CD8-positive, alpha-beta memory T cell (primary cell): ENCODE data around the gene ASGR1. TPM values are rescaled to one million over a fixed set of nuclear protein-coding genes. Genes with fewer than 3 reads are reported as not detected.

Source experiments
- CTCF ChIA-PET: fragments of 350-600 bp; sonication (Branson Sonifier 250); formaldehyde crosslinking; loops from one replicate; lab custom pipeline; 2021; ENCODE audit warnings: antibody characterized with exemption; lab: Charles Lee
- POLR2A ChIA-PET: fragments of 350-600 bp; sonication (Branson Sonifier 250); formaldehyde crosslinking; loops from one replicate; lab custom pipeline; 2021; ENCODE audit warnings: antibody characterized with exemption; lab: Charles Lee
- DNase-seq, 5 donors: peaks; one replicate each; pipeline versions ENCODE4 v3.0.0 to v3.0.0-alpha.2; 2020 to 2022; ENCODE audit warnings: mixed read lengths in 1 of 5
- H3K27ac ChIP-seq: one replicate; pipeline ENCODE4 v1.7.0; 2013; ENCODE audit warnings: low read depth, mild to moderate bottlenecking, low read length, moderate library complexity
- H3K27me3 ChIP-seq: 2 replicates; pipeline ENCODE4 v1.7.0; 2013; ENCODE audit warnings: low read length, mild to moderate bottlenecking; ENCODE audit not compliant: insufficient read depth, poor library complexity, severe bottlenecking
- H3K36me3 ChIP-seq: 2 replicates; pipeline ENCODE4 v1.7.0; 2013; ENCODE audit warnings: mild to moderate bottlenecking, low read length, moderate library complexity; ENCODE audit not compliant: insufficient read depth
- H3K4me1 ChIP-seq: 2 replicates; pipeline ENCODE4 v1.7.0; 2013; ENCODE audit warnings: mild to moderate bottlenecking, low read length, moderate library complexity; ENCODE audit not compliant: insufficient read depth
- H3K4me3 ChIP-seq: 2 replicates; pipeline ENCODE4 v1.7.0; 2013; ENCODE audit warnings: mild to moderate bottlenecking, low read length
- H3K9me3 ChIP-seq: 2 replicates; pipeline ENCODE4 v1.7.0; 2013; ENCODE audit warnings: mild to moderate bottlenecking, low read length
- H3K27ac Mint-ChIP-seq, 8 donors: one replicate each; pipeline ENCODE4 v1.8.0; 2020 to 2021; ENCODE audit warnings: mixed read lengths in 8 of 8, mild to moderate bottlenecking in 6 of 8, inconsistent platforms in 3 of 8, moderate library complexity in 3 of 8
- H3K27me3 Mint-ChIP-seq, 2 donors: one replicate each; pipeline ENCODE4 v1.8.0; 2020 to 2021; ENCODE audit warnings: mixed read lengths in 2 of 2, mild to moderate bottlenecking in 1 of 2, moderate library complexity in 1 of 2
- H3K36me3 Mint-ChIP-seq, 3 donors: one replicate each; pipeline ENCODE4 v1.8.0; 2020 to 2021; ENCODE audit warnings: mixed read lengths in 3 of 3, inconsistent platforms in 1 of 3, mild to moderate bottlenecking in 1 of 3
- H3K4me1 Mint-ChIP-seq, 3 donors: one replicate each; pipeline ENCODE4 v1.8.0; 2020 to 2021; ENCODE audit warnings: mixed read lengths in 3 of 3, inconsistent platforms in 1 of 3, mild to moderate bottlenecking in 1 of 3
- H3K4me3 Mint-ChIP-seq, 7 donors: one replicate each; pipeline ENCODE4 v1.8.0; 2020 to 2021; ENCODE audit warnings: mixed read lengths in 7 of 7, mild to moderate bottlenecking in 6 of 7, moderate library complexity in 4 of 7, inconsistent platforms in 2 of 7
- H3K9me3 Mint-ChIP-seq, 5 donors: one replicate each; pipeline ENCODE4 v1.8.0; 2020 to 2022; ENCODE audit warnings: mixed read lengths in 5 of 5, mild to moderate bottlenecking in 3 of 5, moderate library complexity in 2 of 5, inconsistent platforms in 1 of 5
- polyA plus RNA-seq: library from polyadenylated mRNA; unstranded; fragments of 300-500 nt; fragmentation: Illumina TruSeq; gene quantifications from one replicate; pipeline ENCODE4 v1.2.3, GENCODE V29; 2021
- total RNA-seq, 2 experiments: library from RNA; stranded (reverse); gene quantifications; one replicate each; pipeline ENCODE4 v1.2.3, GENCODE V29; 2021

The ASGR1 gene
- total RNA-seq (under 1 TPM; 0.46 to 0.55 TPM), polyA plus RNA-seq (not detected)

- no peak within 1 kb of the TSS for H3K4me3 ChIP-seq
- H3K9me3 ChIP-seq = no peaks in the 10 kb centered on the region
- H3K27me3 Mint-ChIP-seq = peaks cover 14 to 21% of the 10 kb centered on the region in 2 donors
- no peaks in the 10 kb centered on the region for H3K36me3 Mint-ChIP-seq
- DNase-seq = no peak
- H3K9me3 Mint-ChIP-seq = no peaks in the 10 kb centered on the region
- no peaks in the 10 kb centered on the region for H3K36me3 ChIP-seq
- H3K27ac ChIP-seq = no peak within 1 kb of the TSS
- no peak within 1 kb of the TSS for H3K27ac Mint-ChIP-seq
- POLR2A ChIA-PET = no interaction called here
- peaks cover 9 to 13% (median 10%) of the 10 kb centered on the region in 3 donors for H3K4me1 Mint-ChIP-seq
- H3K27me3 ChIP-seq = peaks cover 18% of the 10 kb centered on the region
- H3K4me1 ChIP-seq = peaks cover 17% of the 10 kb centered on the region
- H3K4me3 Mint-ChIP-seq = peak within 1 kb of the TSS in 4 of 7 donors; percentile 38 to 70 (median 68)
- CTCF ChIA-PET = interaction anchor here (1.1 kb wide), 1 partner anchor 18 kb away, joined by 3 read pairs; no protein-coding TSS in a partner anchor
These were observed at the start of gene ASGR1 for GRCh38 chr17:7179317-7180254. Gene ASGR1, minus strand, starts transcription at chr17:7179370. Its CDS starts 807 bp downstream, at chr17:7178563.

GRCh38 chr17:7228920-7229319 lies 49.8 kb upstream of the ASGR1 start:
- H3K9me3 ChIP-seq = no peaks in the 10 kb centered on the region
- Mint-ChIP-seq H3K36me3 (peaks cover 0 to 73% (median 3%) of the 10 kb centered on the region in 3 donors), H3K9me3 (no peaks in the 10 kb centered on the region), H3K4me1 (peaks cover 22 to 29% (median 24%) of the 10 kb centered on the region in 3 donors), H3K27me3 (no peaks in the 10 kb centered on the region), H3K27ac (no peak overlapping the region), H3K4me3 (no peak overlapping the region)
- H3K4me1 ChIP-seq = peaks cover 22% of the 10 kb centered on the region
- ChIA-PET CTCF (no interaction called here), POLR2A (no interaction called here)
- no peak overlapping the region for H3K27ac ChIP-seq
- no peak for DNase-seq
- H3K36me3 ChIP-seq = peaks cover 35% of the 10 kb centered on the region
- H3K27me3 ChIP-seq = no peaks in the 10 kb centered on the region
- no peak overlapping the region for H3K4me3 ChIP-seq

- ChIA-PET POLR2A (no interaction called here), CTCF (no interaction called here)
These were observed 47.8 kb upstream of the ASGR1 start for GRCh38 chr17:7226721-7227710.

GRCh38 chr17:7225711-7226331 lies 46.7 kb upstream of the ASGR1 start:
- H3K36me3 Mint-ChIP-seq = peaks cover 0 to 90% (median 3%) of the 10 kb centered on the region in 3 donors
- DNase-seq = no peak
- Histone ChIP-seq H3K4me3 (no peak overlapping the region), H3K9me3 (no peaks in the 10 kb centered on the region), H3K27me3 (no peaks in the 10 kb centered on the region), H3K27ac (no peak overlapping the region), H3K4me1 (peaks cover 7% of the 10 kb centered on the region), H3K36me3 (peaks cover 56% of the 10 kb centered on the region)
- ChIA-PET CTCF (no interaction called here), POLR2A (no interaction called here)
- no peak overlapping the region for H3K4me3 Mint-ChIP-seq
- H3K4me1 Mint-ChIP-seq = peaks cover 10 to 18% (median 12%) of the 10 kb centered on the region in 3 donors
- H3K27me3 Mint-ChIP-seq = no peaks in the 10 kb centered on the region
- H3K9me3 Mint-ChIP-seq = no peaks in the 10 kb centered on the region
- H3K27ac Mint-ChIP-seq = no peak overlapping the region

More at GRCh38 chr17:7226721-7227710, 47.8 kb upstream of the ASGR1 start:
- H3K36me3 ChIP-seq = peaks cover 50% of the 10 kb centered on the region
- peaks cover 3% of the 10 kb centered on the region for H3K4me1 ChIP-seq
- H3K9me3 ChIP-seq = no peaks in the 10 kb centered on the region
- H3K27ac Mint-ChIP-seq = peak overlapping the region in 1 of 8 donors; percentile 41
- no peak overlapping the region for H3K4me3 ChIP-seq
- H3K27me3 ChIP-seq = no peaks in the 10 kb centered on the region
- H3K27me3 Mint-ChIP-seq = no peaks in the 10 kb centered on the region
- DNase-seq = no peak
- no peaks in the 10 kb centered on the region for H3K9me3 Mint-ChIP-seq
- H3K36me3 Mint-ChIP-seq = peaks cover 0 to 85% (median 4%) of the 10 kb centered on the region in 3 donors
- peaks cover 8 to 12% (median 9%) of the 10 kb centered on the region in 3 donors for H3K4me1 Mint-ChIP-seq
- no peak overlapping the region for H3K27ac ChIP-seq
- H3K4me3 Mint-ChIP-seq = no peak overlapping the region

- Histone ChIP-seq H3K36me3 (peaks cover 52% of the 10 kb centered on the region), H3K4me3 (no peak overlapping the region)
- CTCF ChIA-PET = no interaction called here
These were observed 45.5 kb upstream of the ASGR1 start for GRCh38 chr17:7224661-7225111.

GRCh38 chr17:7224110-7224509 lies 44.9 kb upstream of the ASGR1 start:
- H3K4me1 ChIP-seq = peaks cover 20% of the 10 kb centered on the region
- POLR2A ChIA-PET = interaction anchor here (1.1 kb wide), 1 partner anchor 10 kb away, joined by 3 read pairs; the partner anchor contains the start of gene DVL2
- CTCF ChIA-PET = no interaction called here
- H3K9me3 Mint-ChIP-seq = no peaks in the 10 kb centered on the region
- no peak overlapping the region for H3K4me3 ChIP-seq
- H3K36me3 Mint-ChIP-seq = peaks cover 0 to 79% (median 2%) of the 10 kb centered on the region in 3 donors
- no peaks in the 10 kb centered on the region for H3K27me3 ChIP-seq
- peaks cover 47% of the 10 kb centered on the region for H3K36me3 ChIP-seq
- peaks cover 19 to 30% (median 21%) of the 10 kb centered on the region in 3 donors for H3K4me1 Mint-ChIP-seq
- peak overlapping the region in 1 of 8 donors; percentile 1 for H3K27ac Mint-ChIP-seq
- DNase-seq = no peak
- no peaks in the 10 kb centered on the region for H3K9me3 ChIP-seq
- H3K27me3 Mint-ChIP-seq = no peaks in the 10 kb centered on the region
- H3K27ac ChIP-seq = no peak overlapping the region
- no peak overlapping the region for H3K4me3 Mint-ChIP-seq

More at GRCh38 chr17:7224661-7225111, 45.5 kb upstream of the ASGR1 start:
- Histone ChIP-seq H3K27ac (no peak overlapping the region), H3K27me3 (no peaks in the 10 kb centered on the region), H3K4me1 (peaks cover 15% of the 10 kb centered on the region), H3K9me3 (no peaks in the 10 kb centered on the region)
- Mint-ChIP-seq H3K27me3 (no peaks in the 10 kb centered on the region), H3K27ac (no peak overlapping the region), H3K9me3 (no peaks in the 10 kb centered on the region), H3K36me3 (peaks cover 0 to 84% (median 2%) of the 10 kb centered on the region in 3 donors), H3K4me1 (peaks cover 15 to 24% (median 16%) of the 10 kb centered on the region in 3 donors), H3K4me3 (no peak overlapping the region)
- DNase-seq = peak in 1 of 5 donors; percentile 41
- POLR2A ChIA-PET = no interaction called here

- Histone ChIP-seq H3K4me3 (no peak overlapping the region), H3K27ac (no peak overlapping the region), H3K36me3 (peaks cover 39% of the 10 kb centered on the region), H3K27me3 (no peaks in the 10 kb centered on the region), H3K4me1 (peaks cover 27% of the 10 kb centered on the region), H3K9me3 (no peaks in the 10 kb centered on the region)
- DNase-seq = peak in 1 of 5 donors; percentile 30
- POLR2A ChIA-PET = interaction anchor here (0.8 to 1.1 kb wide), 2 partner anchors 11 to 14 kb away, joined by 3 read pairs; partner anchors contain the start of gene DVL2
- CTCF ChIA-PET = no interaction called here
- peak overlapping the region in 4 of 8 donors; percentile 5 to 92 (median 46) for H3K27ac Mint-ChIP-seq
- peaks cover 21 to 38% (median 26%) of the 10 kb centered on the region in 3 donors for H3K4me1 Mint-ChIP-seq
- no peaks in the 10 kb centered on the region for H3K27me3 Mint-ChIP-seq
- peak overlapping the region in 1 of 7 donors; percentile 58 for H3K4me3 Mint-ChIP-seq
- peaks cover 0 to 72% (median 2%) of the 10 kb centered on the region in 3 donors for H3K36me3 Mint-ChIP-seq
- H3K9me3 Mint-ChIP-seq = no peaks in the 10 kb centered on the region
These were observed 44.2 kb upstream of the ASGR1 start for GRCh38 chr17:7223375-7223774.
